Epithelial cell of proximal tubule (primary cell): Measurements from ENCODE around the gene RHBG. TPM values are rescaled to one million over a fixed set of nuclear protein-coding genes. Genes with fewer than 3 reads are reported as not detected.

ENCODE experiments used
- DNase-seq: peaks from one replicate; pipeline ENCODE4 v3.0.0-alpha.2; 2011; ENCODE audit warnings: low read depth
- H3K4me3 ChIP-seq: 2 replicates; pipeline ENCODE4 v1.5.1; 2011; ENCODE audit warnings: low read depth, mild to moderate bottlenecking, low read length
- total RNA-seq: library from RNA; depleted of rRNA; stranded (reverse); fragments of >200 nt; gene quantifications from 2 replicates; pipeline ENCODE4 v1.2.3, GENCODE V29; 2015
- TF ChIP-seq, protein P1 (sequence below): conservative IDR thresholded peaks from 2 replicates; pipeline ENCODE4 v1.5.1; 2012; ENCODE audit warnings: low read depth, mild to moderate bottlenecking, low read length

RHBG gene
- total RNA-seq, 1 donor from 2014 or later, result not detected

DNA sequence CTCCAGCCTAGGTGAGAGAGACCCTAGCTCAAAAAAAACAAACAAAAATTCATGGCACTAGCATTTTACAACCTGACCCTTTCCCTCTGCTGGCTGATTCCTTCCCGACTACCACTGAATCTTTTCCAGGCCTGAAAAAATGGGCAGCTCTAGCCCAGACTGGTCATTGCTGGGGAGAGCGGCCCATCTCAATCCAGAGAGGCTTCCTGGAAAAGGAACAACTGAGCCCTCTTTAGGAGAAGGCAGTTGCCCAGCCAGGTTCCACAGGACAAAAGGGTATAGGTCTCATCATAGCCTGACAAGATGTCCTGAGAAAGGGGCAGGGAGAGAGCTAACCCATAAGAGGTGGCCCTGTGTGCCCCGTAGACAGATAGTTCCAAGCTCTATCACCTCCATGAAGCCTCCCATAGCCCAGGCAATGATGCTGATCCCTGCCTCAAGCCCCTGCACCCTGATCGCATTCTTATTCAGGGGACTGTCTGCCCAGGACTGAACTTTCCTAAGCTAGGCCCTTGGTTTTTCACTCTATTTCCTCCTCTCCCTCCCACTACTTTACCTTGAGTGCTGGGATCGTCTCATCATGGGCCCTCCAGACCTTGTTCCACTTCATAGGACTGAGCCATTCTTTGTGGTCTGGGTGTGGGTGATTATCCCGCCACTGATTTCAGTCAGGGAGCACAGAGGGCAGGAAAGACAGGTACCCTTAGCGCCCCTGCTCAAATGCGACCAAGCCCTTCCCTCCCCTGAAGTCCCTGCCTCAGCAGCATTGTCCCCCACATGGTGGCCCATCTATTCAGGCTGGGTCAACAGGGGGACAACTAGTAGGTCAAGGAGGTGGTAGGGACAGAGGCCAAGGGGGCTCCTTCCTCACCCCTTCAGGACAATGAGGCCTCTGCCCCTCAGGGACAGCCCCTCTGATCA lies 18.2 kb downstream of the RHBG start:
- TF ChIP-seq, protein P1, sequence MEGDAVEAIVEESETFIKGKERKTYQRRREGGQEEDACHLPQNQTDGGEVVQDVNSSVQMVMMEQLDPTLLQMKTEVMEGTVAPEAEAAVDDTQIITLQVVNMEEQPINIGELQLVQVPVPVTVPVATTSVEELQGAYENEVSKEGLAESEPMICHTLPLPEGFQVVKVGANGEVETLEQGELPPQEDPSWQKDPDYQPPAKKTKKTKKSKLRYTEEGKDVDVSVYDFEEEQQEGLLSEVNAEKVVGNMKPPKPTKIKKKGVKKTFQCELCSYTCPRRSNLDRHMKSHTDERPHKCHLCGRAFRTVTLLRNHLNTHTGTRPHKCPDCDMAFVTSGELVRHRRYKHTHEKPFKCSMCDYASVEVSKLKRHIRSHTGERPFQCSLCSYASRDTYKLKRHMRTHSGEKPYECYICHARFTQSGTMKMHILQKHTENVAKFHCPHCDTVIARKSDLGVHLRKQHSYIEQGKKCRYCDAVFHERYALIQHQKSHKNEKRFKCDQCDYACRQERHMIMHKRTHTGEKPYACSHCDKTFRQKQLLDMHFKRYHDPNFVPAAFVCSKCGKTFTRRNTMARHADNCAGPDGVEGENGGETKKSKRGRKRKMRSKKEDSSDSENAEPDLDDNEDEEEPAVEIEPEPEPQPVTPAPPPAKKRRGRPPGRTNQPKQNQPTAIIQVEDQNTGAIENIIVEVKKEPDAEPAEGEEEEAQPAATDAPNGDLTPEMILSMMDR, result no peak
- H3K4me3 ChIP-seq, result no peak overlapping the region

DNA sequence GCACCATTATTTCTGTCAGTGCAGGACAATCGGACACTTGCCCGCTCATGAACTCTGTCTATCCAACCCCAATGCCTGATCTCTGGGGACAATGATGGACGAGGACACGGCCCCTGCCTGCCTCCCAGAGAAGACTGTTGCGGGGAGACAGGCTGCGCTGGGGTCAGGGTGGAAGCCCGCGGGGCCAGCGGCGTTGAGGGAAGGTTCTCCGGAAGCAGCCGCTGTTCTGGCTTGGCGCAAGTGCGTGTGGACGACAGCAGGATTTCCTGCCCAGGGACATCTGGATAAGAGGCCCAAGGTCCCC lies 18.8 kb downstream of the RHBG start:
- no peak for DNase-seq
- TF ChIP-seq, protein P1, result no peak
- no peak overlapping the region for H3K4me3 ChIP-seq

More for the DNA sequence above, 18.2 kb downstream of the RHBG start:
- DNase-seq, result no peak

DNA sequence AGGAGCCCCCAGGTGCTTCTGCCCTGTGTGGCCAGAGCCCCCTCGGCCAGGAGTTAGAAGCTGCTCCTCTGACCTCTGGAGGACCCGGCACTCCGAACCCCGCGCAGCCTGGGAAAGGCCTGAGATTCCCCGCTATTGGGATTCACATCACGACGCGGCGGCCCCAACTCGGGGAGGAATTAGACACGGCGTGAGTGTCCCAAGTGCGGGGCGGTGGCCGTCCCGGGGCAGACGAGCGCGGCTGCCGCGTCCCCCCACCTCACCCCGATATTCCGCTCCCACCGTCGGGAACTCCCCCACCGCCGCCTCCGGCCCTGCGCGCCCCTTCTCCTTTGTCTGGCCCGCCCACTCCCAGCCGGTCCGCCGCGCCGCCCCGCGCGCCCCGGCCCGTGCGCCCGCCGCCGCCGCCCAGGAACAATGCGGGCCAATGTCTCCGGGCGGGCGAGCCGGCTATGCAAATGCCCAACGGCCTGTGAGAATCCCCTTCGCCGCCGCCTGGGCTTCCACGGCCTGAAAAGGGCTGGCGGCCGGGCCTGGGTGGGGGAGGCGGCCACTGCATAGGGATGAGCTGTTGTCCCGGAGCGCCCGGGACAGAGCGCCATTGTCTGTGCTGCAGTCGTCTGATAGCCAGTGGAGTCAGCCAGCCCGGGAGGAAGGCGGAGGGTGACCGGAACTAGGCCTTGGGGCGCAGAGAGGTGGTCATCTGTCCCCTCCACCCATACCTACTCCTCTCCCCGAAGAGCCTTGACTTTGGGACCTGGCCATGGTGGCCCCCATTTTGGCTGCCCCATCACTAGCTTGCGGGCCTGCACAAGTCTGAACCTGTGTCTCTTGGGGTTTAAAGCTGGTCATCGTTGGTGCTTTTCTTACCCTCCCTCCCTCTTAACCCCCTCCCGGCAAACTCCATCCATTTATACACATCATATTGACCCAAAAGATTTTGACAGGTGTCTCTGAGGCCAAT lies 19.4 kb downstream of the RHBG start:
- DNase-seq, result no peak
- TF ChIP-seq, protein P1, result no peak
- H3K4me3 ChIP-seq, result no peak overlapping the region

DNA sequence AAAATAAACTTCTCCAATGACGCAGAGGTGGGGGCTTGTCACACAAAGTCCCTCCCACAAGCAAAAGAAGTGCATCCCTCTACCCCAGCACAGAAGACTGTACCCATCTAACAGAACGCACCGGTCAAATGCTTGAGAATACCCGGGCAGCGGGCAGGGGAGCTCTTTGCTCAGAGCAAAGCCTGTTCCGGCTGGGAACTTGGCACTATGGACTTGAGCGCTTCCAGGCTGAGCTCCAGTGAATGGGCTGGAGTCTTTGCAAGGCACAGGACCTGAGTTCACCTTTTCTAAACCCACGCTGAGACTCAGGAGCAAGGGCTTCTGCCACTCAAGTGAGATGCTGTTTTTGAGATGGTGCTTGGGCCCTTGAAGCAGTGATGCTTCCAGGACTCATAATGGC lies 20.3 kb downstream of the RHBG start:
- TF ChIP-seq, protein P1, result no peak
- no peak for DNase-seq

DNA sequence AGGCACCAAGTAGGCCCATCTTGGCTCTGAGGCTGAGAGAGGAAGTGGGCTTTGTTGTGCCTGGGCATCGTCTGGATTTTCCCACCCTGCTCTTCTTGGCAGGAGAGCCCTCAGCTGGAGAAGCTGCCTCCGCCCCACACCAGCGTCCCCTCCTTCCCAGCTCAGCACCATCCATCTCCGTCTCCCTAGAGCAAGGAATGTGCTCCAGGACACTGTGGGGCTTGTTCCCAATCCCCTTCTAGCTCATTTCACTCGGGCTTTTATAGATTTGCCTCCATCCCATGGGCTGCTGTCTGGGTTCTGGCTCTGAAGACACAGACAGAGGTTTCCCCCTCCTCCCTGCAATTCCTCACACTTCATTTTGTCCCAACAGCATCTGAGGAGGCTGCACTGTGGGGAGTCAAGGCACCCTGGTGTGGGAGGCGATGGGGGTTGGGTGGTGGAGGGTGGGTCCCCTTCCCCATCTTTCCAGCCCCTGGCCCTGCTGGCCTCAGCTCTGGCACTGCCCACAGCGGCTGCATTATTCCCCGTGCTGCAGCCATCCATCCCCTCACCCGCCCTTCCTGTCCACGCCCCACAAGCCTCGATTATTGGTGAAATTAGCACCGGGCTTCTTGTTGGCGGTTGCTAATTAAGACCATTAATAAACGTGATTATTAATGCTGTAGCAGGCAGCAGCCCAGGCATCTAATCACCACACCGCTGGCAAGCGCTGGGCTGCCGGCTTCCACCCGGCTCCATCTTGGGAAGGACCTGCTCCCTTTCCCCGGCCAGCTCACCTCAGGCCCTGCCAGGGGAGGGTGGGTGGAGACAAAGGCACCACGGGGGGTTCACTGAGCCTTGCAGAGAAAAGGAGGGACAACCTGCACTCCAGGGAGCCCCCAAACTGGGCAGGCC lies 21.7 kb downstream of the RHBG start:
- TF ChIP-seq, protein P1, result no peak
- H3K4me3 ChIP-seq, result no peak overlapping the region
- no peak for DNase-seq

More for the DNA sequence above, 20.3 kb downstream of the RHBG start:
- H3K4me3 ChIP-seq, result no peak overlapping the region

DNA sequence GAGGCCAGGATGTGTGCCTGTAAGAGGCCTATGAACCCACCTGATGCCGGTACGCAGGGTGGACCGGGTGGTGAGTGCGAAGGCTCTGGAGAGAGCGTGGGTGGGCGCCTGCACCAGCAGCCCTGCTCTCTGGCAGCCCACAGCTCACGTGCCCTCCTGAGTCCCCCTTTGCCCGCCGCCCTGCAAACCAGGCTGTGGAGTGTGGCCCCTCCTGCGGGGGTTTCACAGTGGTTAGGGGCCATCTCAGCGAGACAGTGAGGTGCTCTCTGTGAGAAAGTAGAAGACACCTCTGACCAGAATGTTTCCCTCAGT lies 22.3 kb downstream of the RHBG start:
- no peak for DNase-seq
- TF ChIP-seq, protein P1, result no peak
- no peak overlapping the region for H3K4me3 ChIP-seq
